ENCODE data around the gene NRIP3. TPM values are rescaled to one million over a fixed set of nuclear protein-coding genes. Genes with fewer than 3 reads are reported as not detected.

The NRIP3 gene
- total RNA-seq, 4 donors from 2014 or later, result 0.66 to 1.4 (median 1.0) TPM

- Histone ChIP-seq H3K4me3 (no peak overlapping the region), H3K9me3 (no peaks in the 10 kb centered on the region), H3K27me3 (peaks cover 0 to 12% (median 0%) of the 10 kb centered on the region in 4 donors), H3K4me1 (peaks cover 5 to 10% (median 7%) of the 10 kb centered on the region in 3 donors), H3K36me3 (no peaks in the 10 kb centered on the region), H3K27ac (no peak overlapping the region)
- no peak for DNase-seq
- TF ChIP-seq POLR2A (IDR thresholded peaks at IDR 0.05) (no peak), CTCF (IDR thresholded peaks at IDR 0.05) (no peak)
- WGBS, 2 donors, result 60 to 89% methylated on average over 1 of the region's 1 CpG
- intact Hi-C loops (cut with DNase I), result no loop called here
These were observed 4.9 kb upstream of the NRIP3 start for GRCh38 chr11:9008661-9009060.

DNA sequence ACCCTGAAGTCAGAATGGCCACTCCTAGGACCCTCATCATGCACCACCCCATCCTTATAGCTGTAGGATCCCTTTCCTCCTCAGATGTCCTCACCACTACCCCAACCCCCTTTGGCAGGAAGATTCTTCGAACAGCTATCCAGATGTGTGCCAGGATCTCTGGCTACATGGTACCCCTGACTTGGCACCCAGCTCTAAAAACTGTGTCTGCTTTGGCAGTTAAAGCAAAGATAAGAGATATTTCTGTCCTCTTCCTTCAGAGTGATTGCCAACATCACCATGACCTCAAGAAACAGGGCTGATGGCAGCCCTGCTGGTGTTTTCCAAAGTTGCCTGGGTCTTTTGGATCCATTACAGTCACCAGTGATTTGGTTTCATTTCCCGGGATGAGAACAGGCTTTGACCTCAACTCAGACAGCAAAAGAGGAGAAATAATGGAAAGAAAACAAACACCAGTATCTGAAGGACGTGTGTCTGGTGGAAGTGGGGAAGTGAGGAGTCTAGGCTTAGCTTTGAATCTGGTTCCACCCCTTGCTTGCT, 4.3 kb upstream of the NRIP3 start:
- no peak overlapping the region for H3K4me3 ChIP-seq
- 59 to 60% methylated on average over 3 of the region's 3 CpGs for WGBS, 2 donors
- intact Hi-C loops (cut with DNase I), result no loop called here
- H3K4me1 ChIP-seq, result peaks cover 10 to 16% (median 13%) of the 10 kb centered on the region in 3 donors
- H3K36me3 ChIP-seq, result no peaks in the 10 kb centered on the region
- TF ChIP-seq POLR2A (IDR thresholded peaks at IDR 0.05), result no peak
- TF ChIP-seq CTCF (IDR thresholded peaks at IDR 0.05), result no peak
- DNase-seq, result no peak
- H3K9me3 ChIP-seq, result no peaks in the 10 kb centered on the region
- H3K27me3 ChIP-seq, result peaks cover 0 to 17% (median under 1%) of the 10 kb centered on the region in 4 donors
- no peak overlapping the region for H3K27ac ChIP-seq

- H3K9me3 ChIP-seq, result no peaks in the 10 kb centered on the region
- H3K4me3 ChIP-seq, result no peak overlapping the region
- peaks cover 0 to 41% (median 2%) of the 10 kb centered on the region in 4 donors for H3K27me3 ChIP-seq
- intact Hi-C loops (cut with DNase I), result no loop called here
- TF ChIP-seq CTCF (IDR thresholded peaks at IDR 0.05), result no peak
- TF ChIP-seq POLR2A (IDR thresholded peaks at IDR 0.05), result no peak
- peaks cover 13 to 20% (median 17%) of the 10 kb centered on the region in 3 donors for H3K4me1 ChIP-seq
- H3K27ac ChIP-seq, result no peak overlapping the region
- 74 to 77% methylated on average over 4 of the region's 4 CpGs for WGBS, 2 donors
- H3K36me3 ChIP-seq, result no peaks in the 10 kb centered on the region
- no peak for DNase-seq
These were observed 1.3 kb upstream of the NRIP3 start for GRCh38 chr11:9005087-9005486.

DNA sequence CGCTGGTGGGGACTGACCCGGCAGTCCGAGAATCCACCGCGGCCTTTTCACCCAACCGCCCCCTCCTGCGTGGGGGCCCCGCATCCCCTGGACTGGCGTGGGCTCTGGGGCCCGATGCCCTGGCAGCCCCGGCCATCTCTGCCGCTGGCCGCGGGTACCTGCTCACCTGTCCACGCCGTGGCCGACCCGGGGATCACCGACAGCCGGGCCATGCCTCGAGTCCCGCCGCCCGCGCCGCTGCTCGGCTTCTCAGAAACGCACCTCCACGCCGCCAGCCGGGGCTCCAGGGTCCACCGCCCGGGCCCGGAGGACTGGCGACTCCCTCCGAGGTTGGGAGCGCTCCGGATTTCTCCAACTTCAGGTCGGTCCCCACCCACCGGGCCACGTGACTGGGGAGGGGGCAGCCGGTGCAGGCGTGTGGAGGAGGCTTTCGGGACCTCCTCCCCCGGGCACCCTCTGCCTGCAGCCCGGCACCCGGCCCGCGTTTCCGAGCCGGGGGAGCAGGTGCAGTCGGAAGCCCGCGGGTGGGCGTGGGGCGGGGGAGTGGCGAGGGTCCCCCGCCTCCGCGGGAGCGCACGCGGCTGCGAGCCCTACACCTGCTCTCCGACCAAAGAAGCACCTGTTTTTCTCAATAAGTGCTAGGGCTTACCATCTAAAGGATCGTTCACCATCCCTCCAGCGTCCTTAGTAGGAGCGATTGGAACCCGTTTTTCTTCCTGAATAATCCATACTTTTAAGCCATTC, 554 bp upstream of the NRIP3 start:
- Histone ChIP-seq H3K36me3 (no peaks in the 10 kb centered on the region), H3K27ac (no peak overlapping the region), H3K27me3 (peaks cover 0 to 41% (median 2%) of the 10 kb centered on the region in 4 donors), H3K4me1 (peaks cover 13 to 20% (median 17%) of the 10 kb centered on the region in 3 donors), H3K9me3 (no peaks in the 10 kb centered on the region), H3K4me3 (peak overlapping the region; percentile 30 to 72 (median 46))
- 43 to 51% methylated on average over 5 to 10 of the region's 69 CpGs for WGBS, 2 donors
- DNase-seq, result no peak
- intact Hi-C loops (cut with DNase I), result no loop called here
- TF ChIP-seq CTCF (IDR thresholded peaks at IDR 0.05), result no peak
- TF ChIP-seq POLR2A (IDR thresholded peaks at IDR 0.05), result no peak

DNA sequence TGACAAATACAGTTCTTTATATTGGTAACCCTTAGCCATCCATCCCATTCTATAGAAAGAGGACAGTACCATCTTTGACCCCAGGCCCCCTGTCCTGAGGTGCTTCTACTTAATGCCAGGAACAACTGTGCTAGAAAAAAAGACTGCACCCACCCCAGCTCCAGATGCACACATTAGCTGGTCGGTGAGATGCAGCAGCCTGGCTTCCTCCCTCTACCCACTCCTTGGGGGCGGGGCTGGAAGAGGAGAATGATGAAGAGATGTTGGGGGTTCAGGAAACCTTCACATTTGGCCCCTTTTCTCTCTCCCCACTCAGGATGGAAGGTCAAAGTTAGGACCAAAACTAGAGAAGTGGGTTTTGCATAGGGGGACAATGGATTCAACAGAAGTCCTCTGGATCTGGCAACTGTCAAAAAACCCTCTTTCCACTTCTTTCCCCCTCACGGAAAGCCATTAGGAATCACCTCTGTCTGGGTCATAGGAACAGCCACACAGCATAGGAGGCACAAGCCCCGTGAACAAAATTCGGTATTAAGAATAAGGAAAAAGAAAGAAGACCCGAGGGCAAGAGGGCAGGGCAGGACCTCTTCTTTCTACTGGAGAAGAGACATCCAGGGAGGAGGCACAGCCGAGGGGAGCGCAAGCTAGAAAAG, 755 bp downstream of the NRIP3 start:
- Histone ChIP-seq H3K4me1 (peaks cover 13 to 20% (median 17%) of the 10 kb centered on the region in 3 donors), H3K9me3 (no peaks in the 10 kb centered on the region), H3K36me3 (no peaks in the 10 kb centered on the region), H3K27me3 (peaks cover 0 to 44% (median 2%) of the 10 kb centered on the region in 4 donors), H3K4me3 (peak overlapping the region; percentile 30 to 72 (median 46)), H3K27ac (peak overlapping the region in 1 of 4 donors; percentile 49)
- no peak for DNase-seq
- TF ChIP-seq POLR2A (IDR thresholded peaks at IDR 0.05), result no peak
- no peak for TF ChIP-seq CTCF (IDR thresholded peaks at IDR 0.05)
- intact Hi-C loops (cut with DNase I), result no loop called here
- WGBS, 2 donors, result 13 to 17% methylated on average over 6 to 8 of the region's 8 CpGs
